NOMO-1 (cell line): ENCODE results near the gene DPEP1.
A peak's percentile ranks its signal among the peaks of the same experiment; 100 is the strongest.
"Not testable (repeated sequence)": the region's sequence is repeated elsewhere in the genome, so short reads cannot be mapped to it uniquely, and the experiment has no call there.

Experiments used
- DNase-seq, 2 experiments: peaks; one replicate each; lab custom pipeline; 2025; ENCODE audit not compliant: unreplicated experiment in 2 of 2; lab: John Stamatoyannopoulos, UW

DPEP1 gene

GRCh38 chr16:89613231-89613953, at the start of gene DPEP1:
DPEP1 (plus strand) TSS chr16:89613642; CDS start chr16:89630411, 16,769 bp downstream.
- DNase-seq: no peak

- DNase-seq: no peak
Observed at GRCh38 chr16:89564476-89565255, 48.8 kb upstream of the DPEP1 start.

- DNase-seq: no peak
Observed at GRCh38 chr16:89565256-89565505, 48.3 kb upstream of the DPEP1 start.

GRCh38 chr16:89565506-89566372, 47.7 kb upstream of the DPEP1 start:
- DNase-seq: peak; percentile 43 to 49

GRCh38 chr16:89567656-89568594, 45.5 kb upstream of the DPEP1 start:
- DNase-seq: no peak

- no peak for DNase-seq
Observed at GRCh38 chr16:89569506-89570341, 43.7 kb upstream of the DPEP1 start.

- DNase-seq: no peak
Observed at GRCh38 chr16:89570342-89570923, 43.0 kb upstream of the DPEP1 start.

- not testable (repeated sequence) for DNase-seq
Observed at GRCh38 chr16:89570983-89571598, 42.4 kb upstream of the DPEP1 start.

GRCh38 chr16:89571636-89572035, 41.8 kb upstream of the DPEP1 start:
- no peak for DNase-seq

GRCh38 chr16:89572073-89572484, 41.4 kb upstream of the DPEP1 start:
- no peak for DNase-seq

- DNase-seq: no peak
Observed at GRCh38 chr16:89572485-89573205, 40.8 kb upstream of the DPEP1 start.

GRCh38 chr16:89573826-89574680, 39.4 kb upstream of the DPEP1 start:
- no peak for DNase-seq

- peak; percentile 39 to 56 for DNase-seq
Observed at GRCh38 chr16:89574681-89575246, 38.7 kb upstream of the DPEP1 start.

GRCh38 chr16:89575247-89576152, 37.9 kb upstream of the DPEP1 start, which contains the start of gene CPNE7:
CPNE7 (plus strand) TSS chr16:89575758; CDS start chr16:89575898, 140 bp downstream.
- no peak for DNase-seq

GRCh38 chr16:89576153-89577054, 37.0 kb upstream of the DPEP1 start:
- DNase-seq: no peak
